ENCODE measurements around the gene NSMF.

DNA sequence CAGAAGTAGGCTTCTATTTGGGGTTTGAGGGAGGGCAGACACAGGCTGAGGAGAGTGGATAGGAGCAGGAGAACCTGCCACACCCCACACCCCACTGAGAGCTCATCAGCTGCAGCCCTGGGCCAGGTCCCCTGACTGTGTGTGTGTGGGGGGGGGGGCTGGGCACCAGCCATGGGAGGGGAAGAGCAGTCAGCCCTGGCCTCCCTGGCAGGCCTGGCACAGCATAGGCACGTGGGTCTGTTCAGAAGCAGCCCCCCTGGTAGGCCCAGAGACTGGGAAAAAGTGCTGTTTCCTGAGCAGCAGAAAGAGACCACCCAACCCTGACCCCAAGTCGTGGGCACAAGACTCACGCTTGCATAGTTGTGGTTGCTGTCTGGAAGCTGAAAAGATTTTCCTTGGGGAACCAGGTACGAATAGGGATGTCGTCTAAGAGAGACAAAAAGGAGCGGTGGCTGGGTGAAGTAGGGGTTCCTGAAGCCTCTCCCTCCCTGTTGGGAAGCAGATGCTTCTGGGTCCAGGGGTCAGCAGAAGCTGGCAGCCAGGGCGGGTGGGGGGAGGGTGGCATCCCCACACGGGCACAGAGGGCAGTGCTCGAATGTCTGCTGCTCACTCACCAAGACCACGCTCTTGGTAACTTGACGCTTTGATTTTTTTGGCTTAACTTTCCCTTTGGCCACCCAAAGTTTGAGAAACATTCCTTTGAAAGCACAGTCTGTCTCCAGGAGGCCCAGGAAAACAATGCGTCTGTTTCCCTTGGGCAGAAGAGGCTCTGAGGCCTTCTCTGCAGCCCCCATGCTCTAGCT is 2.9 kb downstream of the NSMF start:
- TF ChIP-seq, protein P1, sequence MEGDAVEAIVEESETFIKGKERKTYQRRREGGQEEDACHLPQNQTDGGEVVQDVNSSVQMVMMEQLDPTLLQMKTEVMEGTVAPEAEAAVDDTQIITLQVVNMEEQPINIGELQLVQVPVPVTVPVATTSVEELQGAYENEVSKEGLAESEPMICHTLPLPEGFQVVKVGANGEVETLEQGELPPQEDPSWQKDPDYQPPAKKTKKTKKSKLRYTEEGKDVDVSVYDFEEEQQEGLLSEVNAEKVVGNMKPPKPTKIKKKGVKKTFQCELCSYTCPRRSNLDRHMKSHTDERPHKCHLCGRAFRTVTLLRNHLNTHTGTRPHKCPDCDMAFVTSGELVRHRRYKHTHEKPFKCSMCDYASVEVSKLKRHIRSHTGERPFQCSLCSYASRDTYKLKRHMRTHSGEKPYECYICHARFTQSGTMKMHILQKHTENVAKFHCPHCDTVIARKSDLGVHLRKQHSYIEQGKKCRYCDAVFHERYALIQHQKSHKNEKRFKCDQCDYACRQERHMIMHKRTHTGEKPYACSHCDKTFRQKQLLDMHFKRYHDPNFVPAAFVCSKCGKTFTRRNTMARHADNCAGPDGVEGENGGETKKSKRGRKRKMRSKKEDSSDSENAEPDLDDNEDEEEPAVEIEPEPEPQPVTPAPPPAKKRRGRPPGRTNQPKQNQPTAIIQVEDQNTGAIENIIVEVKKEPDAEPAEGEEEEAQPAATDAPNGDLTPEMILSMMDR (optimal IDR thresholded peaks at IDR 0.05 in 1 of 3, IDR thresholded peaks at IDR 0.05 in 1 of 3, conservative IDR thresholded peaks at IDR 0.05 in 1 of 3; ENCODE audit: extremely low read depth in 1 of 3, insufficient read depth in 2 of 3, low read length in 3 of 3) = no peak
- no peak for TF ChIP-seq EZH2 (IDR thresholded peaks at IDR 0.05; ENCODE audit: low read length)

Data from keratinocyte (primary cell).